ENCODE data around the gene ZSWIM3.

The ZSWIM3 gene

DNA sequence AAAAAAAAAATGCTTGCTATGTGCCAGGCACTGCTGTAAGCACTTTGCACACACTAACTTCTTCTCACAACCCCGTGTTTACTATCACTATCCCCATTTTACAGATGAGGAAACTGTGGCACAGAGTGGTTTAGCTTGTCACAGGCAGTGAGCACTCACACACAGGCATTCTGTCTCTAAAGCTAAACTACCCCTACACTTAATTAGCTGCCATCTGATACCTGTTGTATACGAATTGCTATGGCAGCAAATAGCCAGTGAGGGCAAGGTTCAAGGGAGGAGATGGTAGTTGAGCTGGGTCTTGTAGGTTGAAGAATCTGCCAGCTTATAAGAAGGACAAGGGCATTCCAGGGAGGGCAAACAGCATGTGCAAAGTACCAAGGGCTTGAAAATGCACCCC is 35.5 kb upstream of the ZSWIM3 start:
- no peak for TF ChIP-seq CTCF (IDR thresholded peaks at IDR 0.05)
- peak overlapping the region in 1 of 2 donors; percentile 75 for H3K27ac ChIP-seq
- H3K36me3 ChIP-seq, result no peaks in the 10 kb centered on the region
- H3K9me3 ChIP-seq, result no peaks in the 10 kb centered on the region
- H3K4me3 ChIP-seq, result no peak overlapping the region
- DNase-seq, result no peak
- intact Hi-C loops (cut with DNase I; ENCODE audit: low total_unique reads), result loop anchor here (10.0 kb wide), 1 partner anchor 143 kb away; no protein-coding TSS in a partner anchor
- no peaks in the 10 kb centered on the region for H3K27me3 ChIP-seq
- peaks cover 0 to 72% (median 46%) of the 10 kb centered on the region in 4 donors for H3K4me1 ChIP-seq

- Histone ChIP-seq H3K27me3 (no peaks in the 10 kb centered on the region), H3K36me3 (no peaks in the 10 kb centered on the region), H3K4me3 (peak overlapping the region; percentile 37 to 39), H3K27ac (peak overlapping the region; percentile 39 to 75), H3K9me3 (no peaks in the 10 kb centered on the region), H3K4me1 (peaks cover 0 to 72% (median 46%) of the 10 kb centered on the region in 4 donors)
- TF ChIP-seq CTCF (IDR thresholded peaks at IDR 0.05), result no peak
- intact Hi-C loops (cut with DNase I; ENCODE audit: low total_unique reads), result loop anchor here (10.0 kb wide), 1 partner anchor 142 kb away; no protein-coding TSS in a partner anchor
- peak in 1 of 2 donors; percentile 68 for DNase-seq
Measured at GRCh38 chr20:45822857-45823256, 34.6 kb upstream of the ZSWIM3 start.

GRCh38 chr20:45823949-45824835 is 33.2 kb upstream of the ZSWIM3 start:
- Histone ChIP-seq H3K27me3 (no peaks in the 10 kb centered on the region), H3K4me1 (peaks cover 0 to 75% (median 47%) of the 10 kb centered on the region in 4 donors), H3K9me3 (no peaks in the 10 kb centered on the region), H3K36me3 (no peaks in the 10 kb centered on the region), H3K27ac (peak overlapping the region; percentile 87 to 97), H3K4me3 (peak overlapping the region; percentile 4 to 32)
- DNase-seq, result peak in 1 of 2 donors; percentile 73
- intact Hi-C loops (cut with DNase I; ENCODE audit: low total_unique reads), result loop anchor here (10.0 kb wide), 1 partner anchor 141 kb away; no protein-coding TSS in a partner anchor
- TF ChIP-seq CTCF (IDR thresholded peaks at IDR 0.05), result peak; percentile 36 to 44

- no peak overlapping the region for H3K4me3 ChIP-seq
Measured at GRCh38 chr20:45826381-45827019, 30.9 kb upstream of the ZSWIM3 start.

More at GRCh38 chr20:45826381-45827019, 30.9 kb upstream of the ZSWIM3 start:
- Histone ChIP-seq H3K4me1 (peaks cover 0 to 87% (median 49%) of the 10 kb centered on the region in 4 donors), H3K36me3 (no peaks in the 10 kb centered on the region), H3K27ac (peak overlapping the region; percentile 87 to 97), H3K9me3 (no peaks in the 10 kb centered on the region), H3K27me3 (no peaks in the 10 kb centered on the region)
- TF ChIP-seq CTCF (IDR thresholded peaks at IDR 0.05), result no peak
- intact Hi-C loops (cut with DNase I; ENCODE audit: low total_unique reads), result loop anchor here (10.0 kb wide), 1 partner anchor 138 kb away; no protein-coding TSS in a partner anchor
- DNase-seq, result peak; percentile 54 to 85
